Activated effector memory CD4-positive, alpha-beta T cell treated with anti-CD3 and anti-CD28 coated beads, Interleukin-2, amount 50 U/mL, for 16 hours (primary cell): ENCODE measurements around the gene DEDD2.
"Not testable (repeated sequence)": the region's sequence is repeated elsewhere in the genome, so short reads cannot be mapped to it uniquely, and the experiment has no call there.

Experiments
- DNase-seq: peaks from one replicate; pipeline ENCODE4 v3.0.0-alpha.2; 2020

Gene DEDD2, protein sequence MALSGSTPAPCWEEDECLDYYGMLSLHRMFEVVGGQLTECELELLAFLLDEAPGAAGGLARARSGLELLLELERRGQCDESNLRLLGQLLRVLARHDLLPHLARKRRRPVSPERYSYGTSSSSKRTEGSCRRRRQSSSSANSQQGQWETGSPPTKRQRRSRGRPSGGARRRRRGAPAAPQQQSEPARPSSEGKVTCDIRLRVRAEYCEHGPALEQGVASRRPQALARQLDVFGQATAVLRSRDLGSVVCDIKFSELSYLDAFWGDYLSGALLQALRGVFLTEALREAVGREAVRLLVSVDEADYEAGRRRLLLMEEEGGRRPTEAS

DNA sequence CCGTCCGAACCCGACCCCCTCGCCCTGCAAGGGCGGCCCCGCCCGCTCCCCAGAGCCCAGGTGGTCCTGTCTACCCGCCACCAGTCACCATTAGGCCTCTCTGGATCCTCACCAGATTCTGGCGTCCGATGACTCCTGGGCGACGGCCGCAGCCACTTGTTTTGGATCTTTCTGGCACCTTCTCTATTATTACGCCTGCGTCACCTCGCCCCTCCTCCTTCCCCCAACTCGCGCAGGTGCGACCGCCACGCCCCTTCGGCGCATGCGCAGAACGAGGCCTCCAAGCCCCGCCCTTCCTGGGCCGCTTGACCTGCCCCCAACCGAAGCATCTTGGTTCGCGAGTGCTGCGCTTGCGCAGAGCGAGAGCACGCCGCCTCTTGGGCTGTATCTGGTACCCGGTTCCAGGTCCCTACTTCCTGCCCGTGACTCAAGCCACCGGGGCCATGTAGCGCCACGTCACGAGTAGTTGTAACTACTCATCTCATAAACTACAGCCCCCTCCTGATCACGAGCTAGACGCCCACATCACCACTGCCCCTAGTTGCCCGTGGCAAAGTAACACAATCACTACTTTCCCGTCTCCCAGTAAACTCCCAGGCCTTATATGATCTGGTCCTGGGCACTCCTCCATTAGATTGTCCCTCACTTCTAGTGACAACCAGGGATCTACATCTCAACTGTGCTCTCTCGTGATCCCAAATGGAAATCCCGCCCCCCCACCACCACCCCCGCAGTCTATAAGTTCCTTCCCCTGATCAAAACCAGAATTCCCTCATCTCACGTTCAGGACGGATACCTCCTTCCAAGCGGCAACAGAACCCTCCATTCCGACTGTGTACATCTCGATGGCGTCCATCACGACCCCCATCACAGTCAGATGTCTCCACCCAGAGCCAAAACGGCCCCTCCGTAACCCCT lies at the start of gene DEDD2:
Gene DEDD2, minus strand, starts transcription at position 158 of the 918 bp plus-strand sequence. CDS start 670 bp downstream, outside the sequence.
- peak; percentile 100 for DNase-seq

DNA sequence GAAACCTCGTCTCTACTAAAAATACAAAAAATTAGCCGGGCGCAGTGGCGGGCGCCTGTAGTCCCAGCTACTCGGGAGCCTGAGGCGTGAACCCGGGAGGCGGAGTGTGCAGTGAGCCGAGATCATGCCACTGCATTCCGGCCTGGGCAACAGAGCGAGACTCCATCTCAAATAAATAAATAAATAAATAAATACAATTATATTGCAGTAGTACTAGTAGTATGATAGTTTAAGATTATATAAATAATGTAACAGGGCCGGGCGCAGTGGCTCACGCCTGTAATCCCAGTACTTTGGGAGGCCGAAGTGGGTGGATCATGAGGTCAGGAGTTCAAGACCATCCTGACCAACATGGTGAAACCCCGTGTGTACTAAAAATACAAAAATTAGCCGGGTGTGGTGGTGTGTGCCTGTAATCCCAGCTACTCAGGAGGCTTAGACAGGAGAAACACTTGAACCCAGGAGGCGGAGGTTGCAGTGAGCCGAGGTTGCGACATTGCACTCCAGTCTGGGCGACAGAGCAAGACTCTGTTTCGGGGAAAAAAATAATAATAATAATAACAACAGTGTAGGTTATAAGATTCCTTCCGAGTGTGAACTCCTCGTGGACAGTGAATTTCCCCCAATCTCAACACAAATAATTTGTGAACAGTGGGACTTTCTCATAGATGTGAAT lies 49.6 kb upstream of the DEDD2 start:
- DNase-seq, result not testable (repeated sequence)

DNA sequence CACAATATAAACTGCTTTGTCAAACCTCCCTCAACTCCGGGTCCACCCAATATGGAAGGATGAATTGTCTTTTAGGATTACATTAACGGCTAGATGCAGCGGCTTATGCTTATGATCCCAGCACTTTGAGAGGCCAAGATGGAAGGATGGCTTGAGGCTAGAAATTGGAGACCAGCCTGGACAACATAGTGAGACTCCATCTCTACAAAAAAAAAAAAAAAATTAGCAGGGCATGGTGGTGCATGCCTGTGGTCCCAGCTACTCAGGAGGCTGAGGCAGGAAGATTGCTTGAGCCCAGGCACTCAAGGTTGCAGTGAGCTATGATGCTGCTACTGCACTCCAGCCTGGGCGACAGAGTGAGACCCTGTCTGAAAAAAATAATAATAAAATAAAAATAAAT lies 48.6 kb upstream of the DEDD2 start:
- not testable (repeated sequence) for DNase-seq

DNA sequence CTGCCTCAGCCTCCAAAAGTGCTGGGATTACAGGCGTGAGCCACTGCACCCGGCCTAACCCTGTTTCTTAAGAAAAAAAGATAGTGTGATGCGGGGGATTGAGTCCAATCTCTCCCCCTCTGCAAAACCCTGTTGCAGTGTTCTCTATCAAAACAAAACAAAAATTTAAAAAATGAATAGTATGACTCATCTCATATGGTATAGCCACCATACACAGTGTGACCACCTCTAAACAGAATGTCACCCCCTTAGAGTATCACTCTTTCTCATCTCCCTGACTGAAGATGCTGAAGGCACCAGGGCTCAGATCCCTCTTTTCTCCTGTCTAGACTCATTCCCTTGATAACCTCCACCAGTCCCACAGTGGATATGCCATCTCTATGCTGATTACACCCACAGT lies 44.3 kb upstream of the DEDD2 start:
- DNase-seq, result no peak

DNA sequence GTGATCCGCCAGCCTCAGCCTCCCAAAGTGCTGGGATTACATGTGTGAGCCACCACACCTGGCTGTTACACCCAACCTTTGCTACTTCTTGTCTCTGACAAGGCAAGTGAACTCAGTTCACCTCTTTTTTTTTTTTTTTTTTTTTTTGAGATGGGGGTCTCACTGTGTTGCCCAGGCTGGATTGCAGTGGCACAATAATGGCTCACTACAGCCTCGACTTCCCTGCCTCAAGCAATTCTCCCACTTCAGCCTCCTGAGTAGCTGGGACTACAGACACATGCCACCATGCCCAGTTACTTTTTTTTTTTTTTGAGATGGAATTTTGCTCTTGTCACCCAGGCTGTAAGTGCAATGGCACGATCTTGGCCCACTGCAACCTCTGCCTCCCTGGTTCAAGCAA lies 40.4 kb upstream of the DEDD2 start:
- not testable (repeated sequence) for DNase-seq

DNA sequence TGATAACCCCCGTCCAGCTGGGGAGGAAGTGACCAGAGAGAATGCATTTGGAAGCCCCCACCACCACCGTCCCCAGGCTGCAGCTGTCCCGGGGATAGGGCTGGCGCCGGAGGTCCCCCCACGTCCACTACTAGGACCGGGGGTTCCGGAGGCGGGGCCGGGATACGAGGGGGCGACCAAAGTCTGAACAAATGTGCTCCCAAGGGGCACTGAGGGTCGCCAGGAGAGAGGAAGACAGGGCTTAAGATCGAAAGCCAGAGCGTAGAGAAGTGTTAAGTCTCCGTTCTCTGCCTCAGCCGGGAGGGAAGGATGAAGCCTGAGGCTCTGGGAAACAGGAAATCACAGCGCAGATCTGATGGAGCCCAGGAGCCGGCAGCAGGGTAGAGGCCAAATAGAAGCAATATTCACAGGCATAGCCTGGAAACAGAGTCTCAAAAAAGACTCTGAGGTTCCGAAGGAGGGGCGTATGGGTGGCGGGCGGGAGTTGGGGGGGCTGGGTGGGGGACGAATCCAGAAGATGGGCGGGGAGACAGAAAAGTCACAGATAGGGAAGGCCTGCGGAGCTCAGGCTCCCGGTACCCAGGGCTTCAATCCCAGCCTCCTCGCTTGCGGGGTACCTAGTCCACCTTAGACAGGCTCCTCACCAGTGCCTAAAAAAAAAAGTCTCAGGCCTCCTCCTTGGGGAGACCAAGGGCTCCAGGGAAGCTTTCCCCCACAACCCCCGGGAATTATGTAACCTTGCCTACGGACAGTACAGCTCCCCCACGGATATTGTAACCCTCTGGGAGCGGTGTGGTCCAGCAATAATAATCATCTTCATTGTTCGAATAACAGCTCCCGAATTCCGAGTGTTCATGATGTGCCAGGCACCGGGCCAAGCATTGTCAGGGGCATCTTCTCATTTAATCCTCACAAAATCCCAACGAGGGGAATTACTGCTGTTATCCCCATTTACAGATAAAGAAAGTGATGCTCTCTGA lies 38.6 kb upstream of the DEDD2 start:
- no peak for DNase-seq

DNA sequence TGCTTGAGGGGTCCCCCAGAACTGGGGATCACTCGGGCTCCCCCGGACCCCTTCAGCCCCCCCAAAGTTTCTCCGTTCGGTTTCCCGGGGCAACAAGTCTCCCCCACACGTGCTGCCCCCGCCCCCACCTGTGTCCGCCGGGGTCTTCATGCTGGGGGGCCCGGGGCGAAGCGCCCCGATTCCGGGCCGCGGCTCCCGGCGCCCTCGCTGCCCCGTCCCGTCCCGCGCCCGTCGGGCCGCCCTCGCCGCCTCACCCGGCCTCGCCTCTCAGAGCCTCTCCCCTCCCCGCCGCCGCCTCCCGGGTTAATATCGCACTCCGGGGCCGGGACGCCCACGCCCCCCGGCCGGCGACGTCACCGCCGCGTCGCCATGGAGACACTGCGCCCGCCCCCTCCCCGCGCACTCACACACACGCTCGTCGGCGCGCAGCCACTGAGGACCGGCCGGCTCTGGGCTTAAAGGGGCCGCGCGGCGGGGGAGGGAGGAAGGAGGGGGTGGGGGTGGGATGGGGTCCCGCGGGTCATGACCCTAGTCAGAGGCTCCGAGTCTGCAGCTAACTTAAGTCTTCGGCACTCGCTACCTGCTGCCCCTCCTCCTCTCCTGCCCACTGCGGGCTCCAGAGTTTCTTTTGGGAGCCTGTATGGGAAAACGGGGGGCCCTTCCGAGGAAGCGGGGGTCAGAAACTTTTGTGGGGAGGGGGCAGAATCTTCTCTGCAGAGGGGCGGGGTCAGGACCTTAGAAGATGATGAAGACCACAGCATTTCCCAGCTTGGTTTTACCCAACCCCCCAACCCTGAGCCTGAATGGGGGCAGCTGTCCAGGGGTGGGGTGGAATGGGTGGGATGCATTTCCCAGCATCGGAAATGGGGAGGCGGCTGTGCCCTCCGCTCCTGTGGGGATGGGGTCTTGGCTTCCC lies 37.6 kb upstream of the DEDD2 start, which contains the start of gene ERF:
Gene ERF, minus strand, starts transcription at position 279 of the 916 bp plus-strand sequence. Its CDS starts 129 bp downstream, at position 150.
- peak; percentile 98 for DNase-seq

DNA sequence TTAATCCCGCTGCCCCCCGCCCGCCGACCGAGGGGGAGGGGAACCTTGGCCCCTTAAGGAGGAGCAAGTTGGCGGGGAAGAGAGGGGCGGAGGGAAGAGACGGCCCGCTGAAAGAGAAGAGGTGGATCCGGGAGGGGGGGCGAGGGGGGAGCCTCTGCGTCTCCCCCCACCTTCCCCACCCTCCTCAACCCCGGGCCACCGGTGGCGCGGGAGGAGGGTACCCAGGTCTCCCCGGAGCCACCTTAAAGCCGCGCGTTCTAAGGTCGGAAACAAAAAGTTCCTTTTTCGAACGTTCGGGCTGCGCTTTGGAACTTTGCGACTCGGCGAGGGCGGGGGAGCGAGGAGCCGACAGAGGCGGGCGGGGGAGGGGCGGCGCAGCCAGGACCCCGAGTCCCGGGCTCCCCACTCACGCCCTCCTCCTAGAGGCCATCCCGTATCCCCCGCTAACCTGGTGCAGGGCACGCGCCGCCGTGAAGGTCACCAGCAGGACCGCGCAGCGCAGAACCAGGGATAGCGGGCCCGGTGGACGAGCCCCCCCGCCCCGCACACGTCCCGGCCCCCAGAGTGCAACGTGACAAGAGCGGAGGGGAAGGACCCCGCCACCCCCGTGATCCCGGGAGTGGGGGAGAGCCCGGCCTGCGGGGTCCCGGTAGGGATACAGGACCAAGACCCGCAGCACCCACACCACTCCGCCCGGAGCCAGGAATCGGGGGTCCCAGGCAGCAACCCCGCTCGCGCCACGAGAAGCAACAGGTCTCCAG lies 36.8 kb upstream of the DEDD2 start:
- peak; percentile 93 for DNase-seq

DNA sequence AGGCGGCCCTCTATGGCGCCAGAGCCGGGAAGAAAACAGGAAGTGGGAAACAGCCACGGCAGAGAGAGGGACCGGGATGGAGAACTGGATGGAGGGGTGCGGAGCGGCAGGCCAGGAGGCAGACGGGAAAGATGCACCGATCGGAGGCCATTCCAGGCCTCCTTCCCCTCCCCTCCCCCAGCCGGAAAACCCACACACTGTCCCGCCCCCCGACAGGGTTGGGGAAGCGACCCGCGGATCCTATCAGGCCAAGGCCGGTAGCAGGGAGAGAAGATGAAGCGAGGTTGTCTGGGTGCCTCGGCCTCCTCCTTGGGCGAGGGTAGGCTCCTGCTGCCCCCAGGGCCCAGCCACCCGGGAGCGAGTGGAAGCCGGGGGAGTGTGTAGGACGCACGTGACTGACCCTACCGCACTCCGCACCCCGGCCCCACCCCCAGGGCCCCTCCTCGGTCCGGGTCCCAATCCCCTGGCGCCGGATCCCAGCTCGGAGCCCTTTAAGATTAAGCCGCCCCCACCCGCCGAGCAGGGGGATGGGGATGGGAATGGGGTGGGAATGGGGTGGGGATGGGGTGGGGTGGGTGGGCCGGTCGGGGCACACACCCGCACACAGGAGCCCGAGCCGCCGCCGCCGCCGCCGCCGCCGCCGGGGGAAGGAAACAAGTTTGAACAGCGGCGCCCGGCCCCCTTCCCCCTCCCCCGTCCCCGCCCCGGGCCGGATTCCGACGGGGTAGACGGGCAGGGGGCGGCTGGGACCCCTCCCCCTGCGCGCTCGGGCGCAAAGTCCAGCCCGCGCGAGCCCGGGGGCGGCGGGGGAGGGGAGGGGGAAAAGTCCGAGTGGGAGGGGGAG lies 36.0 kb upstream of the DEDD2 start:
- DNase-seq, result peak; percentile 88

DNA sequence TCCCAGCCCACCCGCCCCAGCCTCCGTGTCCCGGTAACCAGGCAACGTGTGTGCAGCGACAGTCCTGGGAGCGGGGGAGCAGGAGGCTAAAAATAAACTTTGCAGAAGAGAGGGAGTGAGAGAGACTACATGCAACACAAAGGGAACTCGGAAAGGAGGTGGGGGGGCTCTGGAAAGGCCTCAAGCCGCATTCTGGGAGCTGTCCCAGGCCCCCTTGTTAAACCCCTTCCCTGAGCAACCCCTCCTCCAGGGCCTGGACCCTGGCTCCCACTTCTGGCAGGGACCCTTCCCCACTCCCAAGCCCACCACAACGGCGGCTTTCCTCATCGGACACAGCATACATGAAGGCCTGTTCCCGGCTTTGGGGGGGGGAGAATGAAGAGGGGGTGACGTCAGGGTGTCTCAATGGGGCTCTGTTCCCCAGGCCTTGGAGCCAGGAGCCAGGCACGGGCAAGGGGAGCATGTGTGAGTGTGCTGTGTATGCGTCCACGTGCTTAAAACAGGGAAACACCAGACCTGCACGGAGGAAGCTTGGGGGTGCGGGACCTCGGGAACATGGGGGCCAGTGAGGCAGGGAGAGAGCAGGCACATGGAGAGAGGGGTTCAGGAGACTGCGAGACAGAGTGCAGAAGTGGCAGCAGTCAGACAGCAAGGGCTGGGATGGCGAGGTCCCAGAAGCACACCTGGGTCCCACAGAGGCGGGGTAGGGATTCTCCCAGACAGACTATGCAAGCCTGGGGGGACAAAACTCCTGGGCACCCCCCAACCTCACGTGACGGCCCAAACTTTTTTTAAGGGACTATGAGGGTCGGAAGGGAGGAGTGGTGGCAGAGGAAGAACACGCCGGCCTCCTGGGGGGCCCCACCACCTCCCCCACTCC lies 35.1 kb upstream of the DEDD2 start:
- peak; percentile 67 for DNase-seq

DNA sequence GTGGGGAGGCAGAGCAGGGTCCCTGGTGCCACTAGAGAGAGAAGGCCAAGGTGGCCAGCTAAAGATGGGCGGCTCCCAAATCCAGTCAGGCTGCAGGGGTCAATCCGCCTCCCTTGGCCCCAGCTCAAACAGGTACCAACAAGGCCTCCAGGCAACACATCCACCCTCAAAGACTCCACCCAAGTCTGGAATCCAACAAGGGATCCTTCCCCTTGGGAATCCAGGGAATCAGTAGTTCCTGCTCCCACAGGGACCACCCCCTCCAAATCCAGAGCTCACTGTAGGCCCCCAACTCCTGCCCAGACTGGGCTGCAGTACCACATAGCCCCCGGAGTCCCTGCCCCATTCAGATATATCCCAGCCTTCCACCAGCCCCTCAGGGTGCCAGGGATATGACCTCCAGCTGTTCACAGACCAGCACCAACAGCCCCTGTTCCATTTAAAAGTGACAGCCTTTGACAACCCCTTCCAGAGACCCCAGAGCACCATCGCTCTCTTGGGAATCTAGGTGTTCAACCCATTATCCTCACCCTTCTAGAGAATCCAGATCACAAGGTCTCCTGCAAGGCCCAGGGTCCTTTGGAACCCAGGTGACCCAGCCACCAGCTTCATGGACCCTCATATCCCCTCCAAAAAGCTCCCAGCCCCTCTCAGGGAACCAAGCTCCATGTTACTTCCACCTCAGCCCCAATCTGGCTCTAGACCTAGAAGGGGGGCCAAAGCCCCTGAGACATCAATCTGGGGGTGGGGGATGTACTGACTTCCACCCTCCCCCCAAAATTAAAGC lies 34.3 kb upstream of the DEDD2 start:
- DNase-seq, result no peak

DNA sequence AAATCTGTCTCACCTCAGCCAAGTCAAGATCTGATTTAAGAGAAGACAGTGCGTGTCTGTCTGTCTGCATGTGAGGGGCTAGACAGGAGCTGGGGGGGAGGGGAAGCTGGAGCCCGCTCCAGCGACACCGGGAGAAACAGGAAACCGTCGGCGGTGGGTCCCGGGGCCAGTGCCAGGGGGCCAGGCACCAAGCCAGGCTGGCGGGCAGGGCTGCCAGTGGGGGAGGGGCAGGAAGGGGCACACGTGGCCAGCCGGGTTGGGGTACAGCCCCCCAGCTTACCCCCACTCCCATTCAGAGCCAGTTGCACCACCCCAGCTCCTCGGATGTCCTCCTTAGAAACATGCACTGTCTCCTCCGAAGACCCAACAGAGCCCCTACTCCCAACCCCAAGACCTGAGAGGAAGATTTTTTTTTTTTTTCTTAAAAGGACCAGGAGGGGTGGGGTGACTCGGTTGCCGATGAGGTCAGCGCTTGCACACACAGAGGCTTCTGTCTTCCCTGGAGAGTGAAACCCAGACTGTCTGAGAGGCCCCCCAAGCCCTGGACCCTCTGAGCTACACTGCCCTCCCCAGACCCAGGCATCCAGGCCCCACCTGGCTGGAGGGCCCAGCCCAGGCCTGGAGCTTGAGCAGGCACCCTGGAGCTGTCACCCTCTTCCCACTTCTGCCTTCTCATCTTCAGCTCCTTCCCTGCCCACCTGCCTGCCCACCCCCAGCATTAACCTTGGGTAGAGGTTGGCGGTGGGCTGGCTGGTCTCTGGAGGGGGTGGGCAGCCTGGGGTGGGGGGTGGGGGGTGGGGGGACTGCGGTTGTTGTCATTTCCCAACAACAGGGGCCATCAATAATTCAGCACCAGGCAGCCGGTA lies 33.4 kb upstream of the DEDD2 start:
- DNase-seq, result peak; percentile 66

DNA sequence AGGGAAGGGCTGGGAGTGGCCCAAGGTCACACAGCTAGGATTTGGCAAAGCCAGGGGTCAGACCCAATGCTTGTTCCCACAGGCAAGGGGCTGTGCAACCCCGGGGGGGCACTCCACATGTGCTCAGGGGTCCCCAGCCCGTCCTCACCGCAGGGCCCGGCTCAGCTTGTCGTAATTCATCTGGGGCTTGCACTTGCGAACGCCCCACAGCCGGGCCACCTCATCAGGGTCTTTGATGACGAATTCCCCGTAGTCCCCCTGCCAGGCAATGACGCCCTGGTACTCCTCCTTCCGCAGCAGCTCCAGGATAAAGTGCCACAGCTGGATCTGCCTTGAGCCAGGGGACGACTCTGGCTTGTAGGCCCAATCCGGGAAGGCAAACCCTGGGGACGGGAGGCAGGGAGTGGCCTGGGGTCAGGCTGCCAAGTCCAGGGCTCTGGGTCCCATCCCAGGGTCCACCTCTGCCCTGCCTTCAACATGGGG lies 32.7 kb upstream of the DEDD2 start:
- DNase-seq, result no peak

DNA sequence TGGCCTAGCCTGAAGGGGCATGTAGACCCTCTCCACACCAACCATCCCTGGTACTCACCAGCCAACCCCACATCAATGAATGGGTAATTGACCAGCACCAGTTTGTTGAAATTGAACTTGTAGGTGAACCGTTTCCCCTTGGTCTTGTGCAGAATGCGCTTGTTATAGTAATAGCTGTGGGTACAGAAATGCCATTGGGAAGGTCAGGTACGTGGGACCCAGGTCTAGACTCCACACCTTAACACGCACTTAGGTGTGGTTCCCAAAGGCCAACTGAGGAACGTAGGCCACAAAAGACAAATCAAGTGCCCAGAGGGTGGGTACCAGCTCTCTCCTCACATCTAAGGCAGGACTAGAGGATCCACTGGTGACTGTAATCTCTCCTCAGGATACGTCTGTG lies 32.3 kb upstream of the DEDD2 start:
- no peak for DNase-seq

DNA sequence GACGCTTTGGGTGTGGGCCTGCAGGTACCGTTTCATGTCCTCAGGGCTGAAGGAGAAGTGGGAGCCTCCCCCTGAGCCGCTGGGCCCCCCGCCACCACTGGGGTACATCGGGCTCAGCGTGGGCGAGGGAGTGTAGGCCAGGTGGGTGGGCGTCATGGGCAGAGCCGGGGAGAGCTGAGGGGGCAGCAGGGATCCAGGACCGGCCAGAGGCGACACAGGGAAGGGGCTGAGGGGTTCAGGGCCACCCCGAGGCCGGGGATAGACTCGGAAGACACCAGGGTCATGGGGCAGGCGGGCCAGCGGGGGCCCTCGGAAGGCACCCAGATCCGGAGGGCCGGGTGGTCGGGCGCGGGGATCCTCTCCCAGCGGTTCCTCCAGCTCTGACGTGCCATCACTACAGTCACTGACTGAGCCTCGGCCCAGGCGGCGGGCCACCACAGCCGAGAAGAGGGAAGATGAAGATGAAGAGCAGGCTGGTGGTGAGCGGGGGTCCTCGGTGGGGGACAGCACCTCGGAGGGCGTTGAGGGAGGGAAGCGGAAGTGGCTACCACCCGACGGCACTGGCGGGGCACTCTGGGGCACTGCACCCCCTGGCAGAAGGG lies 31.8 kb upstream of the DEDD2 start:
- no peak for DNase-seq
